SU-DHL-6 (cell line): ENCODE measurements around the gene PIM1.

Experiments used
- H2AFZ ChIP-seq: fragments of 200-600 bp; sonication (generic); 2 replicates; pipeline ENCODE4 v1.6.1; 2014; ENCODE audit warnings: low read depth, mild to moderate bottlenecking, moderate library complexity, mixed read lengths, antibody characterized with exemption, low read length; ENCODE audit not compliant: severe bottlenecking
- H3F3A ChIP-seq: fragments of 200-600 bp; shearing (Covaris generic); 2 replicates; pipeline ENCODE4 v1.6.0; 2016; ENCODE audit warnings: antibody characterized with exemption, mild to moderate bottlenecking; ENCODE audit not compliant: insufficient read depth
- H3K27ac ChIP-seq: fragments of 200-600 bp; sonication (generic); 2 replicates; pipeline ENCODE4 v1.5.1; 2016; ENCODE audit warnings: low read depth, mild to moderate bottlenecking, low read length, moderate library complexity, mixed read lengths
- H3K27me3 ChIP-seq: fragments of 200-600 bp; sonication (generic), shearing (Covaris generic); 2 replicates; pipeline ENCODE4 v1.6.0; 2014; ENCODE audit warnings: mild to moderate bottlenecking, low read length
- H3K36me3 ChIP-seq: fragments of 200-600 bp; sonication (generic); 2 replicates; pipeline ENCODE4 v1.6.1; 2014; ENCODE audit warnings: mild to moderate bottlenecking, low read length, mixed read lengths
- H3K4me2 ChIP-seq: fragments of 300-600, 200-600 bp; shearing (Covaris generic), sonication (generic); 2 replicates; pipeline ENCODE4 v1.6.0; 2014; ENCODE audit warnings: low read length, low read depth, mild to moderate bottlenecking; ENCODE audit not compliant: poor library complexity, severe bottlenecking
- H3K4me3 ChIP-seq: fragments of 200-600 bp; sonication (generic); 2 replicates; pipeline ENCODE4 v1.5.1; 2014; ENCODE audit warnings: antibody characterized with exemption, low read length, mild to moderate bottlenecking, mixed read lengths; ENCODE audit not compliant: insufficient read depth, poor library complexity, severe bottlenecking
- H3K79me2 ChIP-seq: fragments of 200-600 bp; sonication (generic); 2 replicates; pipeline ENCODE4 v1.6.1; 2014; ENCODE audit warnings: mild to moderate bottlenecking, low read length, moderate library complexity; ENCODE audit not compliant: insufficient read depth
- H3K9ac ChIP-seq: fragments of 200-600 bp; sonication (generic); 2 replicates; pipeline ENCODE4 v1.7.0; 2014; ENCODE audit warnings: mild to moderate bottlenecking, low read length
- H3K9me2 ChIP-seq: fragments of 200-600 bp; sonication (generic); replicated peaks from 2 replicates; pipeline ENCODE4 v1.6.1; 2014; ENCODE audit warnings: low read length; ENCODE audit not compliant: insufficient read depth
- H3K9me3 ChIP-seq: fragments of 200-600 bp; sonication (generic); 2 replicates; pipeline ENCODE4 v1.6.1; 2014; ENCODE audit warnings: low read length, mixed read lengths; ENCODE audit not compliant: insufficient read depth
- H4K20me1 ChIP-seq: fragments of 200-600 bp; sonication (generic); 2 replicates; pipeline ENCODE4 v1.6.1; 2014; ENCODE audit warnings: low read depth, mild to moderate bottlenecking, antibody characterized with exemption, low read length, moderate library complexity, mixed read lengths
- CTCF ChIP-seq: fragments of 200-600 bp; sonication (generic); IDR thresholded peaks from one replicate; pipeline ENCODE4 v1.5.1; 2017; ENCODE audit warnings: antibody characterized with exemption, mild to moderate bottlenecking, low read length, moderate library complexity; ENCODE audit not compliant: insufficient read depth, poor library complexity, severe bottlenecking
- EZH2phosphoT487 ChIP-seq: fragments of 200-600 bp; sonication (generic), shearing (Covaris generic); conservative IDR thresholded peaks from 2 replicates; pipeline ENCODE4 v1.6.1; 2018; ENCODE audit warnings: mild to moderate bottlenecking, antibody characterized with exemption, low read length, moderate library complexity, mixed read lengths

PIM1 gene

GRCh38 chr6:37139230-37139962 is 30.6 kb upstream of the PIM1 start:
- TF ChIP-seq CTCF (no peak), EZH2phosphoT487 (no peak)
- Histone ChIP-seq H3K36me3 (no peaks in the 10 kb centered on the region), H4K20me1 (no peaks in the 10 kb centered on the region), H3K4me2 (no peak overlapping the region), H2AFZ (no peak overlapping the region), H3K4me3 (no peak overlapping the region), H3K27me3 (no peaks in the 10 kb centered on the region), H3K27ac (no peak overlapping the region), H3K9ac (no peak overlapping the region), H3F3A (0 out of 2 replicates have a peak, but pooled peaks cover 5% of the 10 kb centered on the region), H3K9me2 (no peaks in the 10 kb centered on the region), H3K9me3 (no peaks in the 10 kb centered on the region), H3K79me2 (no peaks in the 10 kb centered on the region)

- H3K4me2 ChIP-seq = no peak overlapping the region
- H3K27me3 ChIP-seq = no peaks in the 10 kb centered on the region
- no peak overlapping the region for H3K9ac ChIP-seq
- H4K20me1 ChIP-seq = no peaks in the 10 kb centered on the region
- TF ChIP-seq CTCF = no peak
- TF ChIP-seq EZH2phosphoT487 = no peak
- H3K9me3 ChIP-seq = no peaks in the 10 kb centered on the region
- no peaks in the 10 kb centered on the region for H3K36me3 ChIP-seq
- H3K4me3 ChIP-seq = no peak overlapping the region
- no peaks in the 10 kb centered on the region for H3K9me2 ChIP-seq
- no peak overlapping the region for H2AFZ ChIP-seq
- no peak overlapping the region for H3K27ac ChIP-seq
- no peaks in the 10 kb centered on the region for H3K79me2 ChIP-seq
- H3F3A ChIP-seq = 0 out of 2 replicates have a peak, but pooled peaks cover 5% of the 10 kb centered on the region
These were observed 29.8 kb upstream of the PIM1 start for GRCh38 chr6:37140145-37140544.

GRCh38 chr6:37141281-37142049 is 28.5 kb upstream of the PIM1 start:
- H3K4me2 ChIP-seq = no peak overlapping the region
- H3K27ac ChIP-seq = no peak overlapping the region
- H3F3A ChIP-seq = 0 out of 2 replicates have a peak, but pooled peaks cover 5% of the 10 kb centered on the region

More at GRCh38 chr6:37141281-37142049, 28.5 kb upstream of the PIM1 start:
- no peaks in the 10 kb centered on the region for H3K36me3 ChIP-seq
- H3K9me3 ChIP-seq = no peaks in the 10 kb centered on the region
- no peaks in the 10 kb centered on the region for H3K9me2 ChIP-seq
- TF ChIP-seq CTCF (no peak), EZH2phosphoT487 (no peak)
- no peaks in the 10 kb centered on the region for H4K20me1 ChIP-seq
- H3K79me2 ChIP-seq = no peaks in the 10 kb centered on the region
- H3K9ac ChIP-seq = no peak overlapping the region
- H2AFZ ChIP-seq = peak overlapping the region; percentile 5
- no peak overlapping the region for H3K4me3 ChIP-seq
- no peaks in the 10 kb centered on the region for H3K27me3 ChIP-seq
